ENCODE results near the gene ABCA9.
A peak's percentile ranks its signal among the peaks of the same experiment; 100 is the strongest.
"Not testable (repeated sequence)": the region's sequence is repeated elsewhere in the genome, so short reads cannot be mapped to it uniquely, and the experiment has no call there.

ABCA9 gene, protein sequence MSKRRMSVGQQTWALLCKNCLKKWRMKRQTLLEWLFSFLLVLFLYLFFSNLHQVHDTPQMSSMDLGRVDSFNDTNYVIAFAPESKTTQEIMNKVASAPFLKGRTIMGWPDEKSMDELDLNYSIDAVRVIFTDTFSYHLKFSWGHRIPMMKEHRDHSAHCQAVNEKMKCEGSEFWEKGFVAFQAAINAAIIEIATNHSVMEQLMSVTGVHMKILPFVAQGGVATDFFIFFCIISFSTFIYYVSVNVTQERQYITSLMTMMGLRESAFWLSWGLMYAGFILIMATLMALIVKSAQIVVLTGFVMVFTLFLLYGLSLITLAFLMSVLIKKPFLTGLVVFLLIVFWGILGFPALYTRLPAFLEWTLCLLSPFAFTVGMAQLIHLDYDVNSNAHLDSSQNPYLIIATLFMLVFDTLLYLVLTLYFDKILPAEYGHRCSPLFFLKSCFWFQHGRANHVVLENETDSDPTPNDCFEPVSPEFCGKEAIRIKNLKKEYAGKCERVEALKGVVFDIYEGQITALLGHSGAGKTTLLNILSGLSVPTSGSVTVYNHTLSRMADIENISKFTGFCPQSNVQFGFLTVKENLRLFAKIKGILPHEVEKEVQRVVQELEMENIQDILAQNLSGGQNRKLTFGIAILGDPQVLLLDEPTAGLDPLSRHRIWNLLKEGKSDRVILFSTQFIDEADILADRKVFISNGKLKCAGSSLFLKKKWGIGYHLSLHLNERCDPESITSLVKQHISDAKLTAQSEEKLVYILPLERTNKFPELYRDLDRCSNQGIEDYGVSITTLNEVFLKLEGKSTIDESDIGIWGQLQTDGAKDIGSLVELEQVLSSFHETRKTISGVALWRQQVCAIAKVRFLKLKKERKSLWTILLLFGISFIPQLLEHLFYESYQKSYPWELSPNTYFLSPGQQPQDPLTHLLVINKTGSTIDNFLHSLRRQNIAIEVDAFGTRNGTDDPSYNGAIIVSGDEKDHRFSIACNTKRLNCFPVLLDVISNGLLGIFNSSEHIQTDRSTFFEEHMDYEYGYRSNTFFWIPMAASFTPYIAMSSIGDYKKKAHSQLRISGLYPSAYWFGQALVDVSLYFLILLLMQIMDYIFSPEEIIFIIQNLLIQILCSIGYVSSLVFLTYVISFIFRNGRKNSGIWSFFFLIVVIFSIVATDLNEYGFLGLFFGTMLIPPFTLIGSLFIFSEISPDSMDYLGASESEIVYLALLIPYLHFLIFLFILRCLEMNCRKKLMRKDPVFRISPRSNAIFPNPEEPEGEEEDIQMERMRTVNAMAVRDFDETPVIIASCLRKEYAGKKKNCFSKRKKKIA (N-terminal part only)

DNA sequence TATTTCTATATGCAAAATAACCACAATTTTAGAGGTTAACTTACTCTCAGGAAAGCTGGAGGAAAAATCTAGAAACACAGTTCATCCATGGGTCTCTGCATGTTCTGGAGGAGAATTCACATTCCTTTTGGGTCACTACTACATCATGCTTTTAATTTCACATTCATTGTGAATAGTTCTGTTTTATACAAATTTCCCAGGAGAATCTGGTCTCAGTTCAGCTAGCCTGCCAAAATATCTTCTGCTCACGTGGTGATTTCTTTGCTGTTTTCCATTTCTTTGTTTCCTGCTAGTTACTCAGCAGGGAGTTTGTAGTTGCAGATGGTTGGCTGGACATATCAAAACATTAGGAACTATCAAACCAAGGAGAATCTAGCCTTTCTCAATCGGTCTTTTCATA is at the start of gene ABCA9:
TSS of gene ABCA9 (minus strand) at position 106 of the 400 bp plus-strand sequence. CDS start 9,801 bp downstream, outside the sequence.
- peak; percentile 63 for DNase-seq

DNA sequence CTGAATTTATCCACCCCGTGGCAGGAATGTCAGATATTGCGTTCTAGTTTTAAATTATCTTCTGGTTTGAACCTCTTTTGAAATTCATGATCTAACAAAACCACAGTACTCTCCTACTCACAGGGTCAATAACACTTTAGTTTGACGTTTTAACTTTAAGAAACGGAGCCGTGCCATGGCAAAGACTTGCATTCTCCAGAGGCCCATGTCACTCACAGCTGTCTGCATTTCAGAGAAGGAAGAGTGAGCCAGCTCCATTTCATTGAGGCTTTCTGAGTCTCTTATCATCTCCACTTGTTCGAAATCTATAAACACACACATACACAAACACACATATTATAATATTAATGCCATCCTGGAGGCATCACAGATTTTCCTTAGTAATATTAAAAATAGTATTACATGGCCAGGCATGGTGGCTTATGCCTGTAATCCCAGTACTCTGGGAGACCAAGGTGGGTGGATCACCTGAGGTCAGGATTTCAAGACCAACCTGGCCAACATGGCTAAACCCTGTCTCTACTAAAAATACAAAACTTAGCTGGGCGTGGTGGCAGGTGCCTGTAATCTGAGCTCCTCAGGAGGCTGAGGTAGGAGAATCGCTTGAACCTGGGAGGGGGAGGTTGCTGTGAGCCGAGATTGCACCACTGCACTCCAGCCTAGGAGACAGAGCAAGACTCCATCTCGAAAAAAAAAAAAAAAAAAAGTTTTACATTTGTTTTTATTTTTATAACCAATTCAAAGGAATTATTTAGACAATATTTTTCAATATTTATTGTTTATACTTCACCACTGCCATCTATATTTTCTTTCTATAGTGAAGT is 45.4 kb upstream of the ABCA9 start:
- no peak for DNase-seq

DNA sequence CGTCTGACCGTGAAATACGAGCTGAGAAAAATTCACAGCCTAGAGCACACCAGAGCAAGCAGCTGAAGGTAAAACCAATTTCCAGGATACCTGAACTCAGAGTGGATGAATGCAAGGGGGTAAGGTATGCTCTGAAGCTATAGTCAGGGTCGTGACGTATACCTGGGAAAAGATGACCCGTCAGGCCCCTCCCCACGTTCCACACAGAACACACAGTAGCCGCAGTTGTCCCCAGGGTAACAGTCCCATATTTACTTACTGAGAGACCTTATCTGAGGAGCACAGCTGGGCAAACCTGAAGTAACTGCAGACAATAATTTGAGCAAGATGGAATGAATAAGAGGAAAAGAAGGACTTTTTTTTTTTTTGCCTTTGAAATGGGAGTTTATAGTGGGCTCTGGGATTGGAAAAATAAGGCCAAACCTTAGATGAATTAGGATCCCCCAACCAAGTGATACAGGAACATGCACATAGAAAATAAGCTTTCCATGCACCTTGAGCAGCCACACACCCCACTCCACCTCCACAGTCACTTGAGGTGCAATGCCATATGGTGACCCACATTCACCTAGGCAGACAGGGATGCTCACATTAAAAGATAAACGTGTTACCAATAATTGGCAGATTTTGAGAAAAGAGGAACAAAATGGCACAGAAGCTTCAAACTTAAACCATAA is 43.0 kb upstream of the ABCA9 start:
- no peak for DNase-seq

DNA sequence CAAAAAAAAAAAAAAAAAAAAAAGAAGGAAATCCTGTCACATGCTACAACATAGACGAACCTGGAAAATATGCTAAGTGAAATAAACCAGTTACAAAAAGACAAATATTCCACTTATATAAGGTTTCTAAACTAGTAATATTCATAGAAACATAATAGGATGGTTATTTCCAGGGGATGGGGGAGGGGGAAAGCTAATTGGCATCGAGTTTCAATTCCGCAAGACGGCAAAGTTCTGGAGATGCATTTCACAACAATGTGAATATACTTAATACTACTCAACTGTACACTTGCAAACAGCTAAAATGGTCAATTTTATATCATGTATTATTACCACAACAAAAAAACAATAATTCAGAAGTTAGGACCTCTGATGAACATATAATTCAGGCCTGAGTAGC is 37.9 kb upstream of the ABCA9 start:
- peak; percentile 49 for DNase-seq

DNA sequence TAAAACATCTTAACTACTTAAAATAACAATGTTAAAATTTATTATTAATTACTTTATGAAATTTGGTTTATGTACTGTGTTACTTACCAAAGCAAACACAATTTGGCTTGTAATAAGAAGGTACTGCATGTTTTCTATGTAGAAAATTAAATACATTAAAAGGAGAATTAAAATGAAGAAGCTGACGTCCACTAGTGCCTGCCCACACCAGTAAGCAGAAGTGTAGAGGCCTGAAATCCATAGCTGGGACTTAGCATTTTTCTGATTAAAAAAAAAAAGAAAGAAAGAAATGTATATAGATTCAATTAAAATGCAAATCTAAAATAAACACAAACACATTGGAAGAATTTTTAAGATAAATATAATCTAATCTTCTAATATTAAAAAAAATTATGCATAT is 35.8 kb upstream of the ABCA9 start:
- DNase-seq: no peak

DNA sequence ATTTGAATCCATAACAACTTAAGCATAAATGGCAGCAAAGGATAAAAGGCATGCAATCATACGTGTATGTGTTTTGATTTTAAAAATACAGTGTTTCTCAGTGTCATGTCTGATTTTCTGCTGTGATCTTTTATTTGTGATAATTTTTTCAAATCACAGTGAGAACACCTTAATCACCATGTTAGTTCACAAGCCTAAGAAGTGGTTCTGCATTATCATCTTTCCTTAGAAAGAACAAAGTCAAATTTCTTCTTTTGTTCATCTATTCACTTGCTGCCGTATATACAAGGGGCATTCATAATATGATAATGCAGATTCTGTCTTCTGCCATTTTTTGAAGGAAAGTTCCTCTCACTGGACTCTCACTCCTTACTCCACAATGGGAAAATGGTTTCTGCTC is 33.3 kb upstream of the ABCA9 start:
- no peak for DNase-seq

DNA sequence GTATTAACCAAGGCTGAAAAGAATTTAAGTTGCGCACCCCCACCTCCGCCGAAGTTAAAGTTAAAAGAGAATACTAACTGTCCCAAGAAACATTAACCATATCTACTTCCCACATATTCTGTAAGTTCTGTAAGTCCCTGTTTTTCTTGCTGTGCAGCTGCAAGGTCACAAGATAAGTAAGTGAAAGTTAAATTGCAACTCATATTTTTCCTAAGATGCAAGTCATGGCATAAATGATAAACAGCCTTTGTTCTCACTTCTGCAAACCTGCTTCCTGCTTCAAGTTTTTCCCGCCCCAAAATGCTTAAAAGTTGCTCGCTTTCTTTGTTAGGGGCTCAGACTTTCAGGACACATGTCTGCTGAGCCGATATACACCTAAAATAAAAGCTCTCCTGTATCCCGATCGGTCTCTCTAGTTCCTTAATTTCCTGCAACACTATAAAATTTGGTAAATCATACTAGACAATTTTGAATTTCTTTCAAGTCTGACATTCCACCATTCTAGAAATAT is 32.6 kb upstream of the ABCA9 start:
- DNase-seq: peak; percentile 81

DNA sequence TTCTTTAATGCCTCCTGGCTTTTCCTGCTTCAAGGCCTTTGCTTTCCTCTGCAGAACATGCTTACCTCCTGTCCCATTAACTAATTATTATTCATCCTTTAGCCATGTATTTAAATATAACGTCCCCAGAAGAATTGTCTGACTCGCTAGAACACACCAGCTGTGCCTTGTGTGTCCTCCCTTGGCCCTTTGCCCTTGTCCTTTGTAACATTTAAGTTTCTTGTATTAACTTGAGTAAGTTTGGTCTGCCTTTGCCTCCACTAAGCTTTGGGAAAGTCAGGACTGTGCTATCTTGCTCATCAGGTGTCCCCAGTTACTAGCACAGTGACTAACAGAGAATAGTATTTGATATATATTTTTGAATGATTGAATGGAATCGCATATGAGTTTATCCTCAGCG is 29.6 kb upstream of the ABCA9 start:
- no peak for DNase-seq

DNA sequence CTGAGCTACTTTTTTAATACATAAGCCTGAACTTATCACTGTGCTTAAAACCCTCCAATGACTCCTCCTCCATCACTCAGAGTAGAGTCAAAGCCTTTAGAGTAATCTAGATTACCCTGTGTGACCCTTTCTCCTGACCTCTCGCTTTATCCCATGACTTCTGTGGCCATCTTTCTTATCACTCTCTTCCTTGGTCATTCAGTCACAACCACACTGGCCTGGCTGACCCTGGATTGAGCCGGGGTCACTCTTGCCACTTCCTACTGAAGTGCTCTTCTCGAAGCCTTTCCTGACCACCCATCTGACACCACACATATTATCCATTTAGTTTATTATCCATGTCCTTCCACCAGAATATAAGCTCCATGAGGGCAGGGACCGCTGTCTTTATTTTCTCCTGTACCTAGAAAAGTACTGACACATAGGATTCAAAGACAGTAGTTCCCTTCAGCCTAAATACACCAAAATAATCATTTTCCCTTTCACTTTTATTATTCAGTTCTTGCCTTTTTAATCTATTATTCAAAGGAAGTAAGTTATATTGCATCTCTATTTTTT is 28.0 kb upstream of the ABCA9 start:
- no peak for DNase-seq

DNA sequence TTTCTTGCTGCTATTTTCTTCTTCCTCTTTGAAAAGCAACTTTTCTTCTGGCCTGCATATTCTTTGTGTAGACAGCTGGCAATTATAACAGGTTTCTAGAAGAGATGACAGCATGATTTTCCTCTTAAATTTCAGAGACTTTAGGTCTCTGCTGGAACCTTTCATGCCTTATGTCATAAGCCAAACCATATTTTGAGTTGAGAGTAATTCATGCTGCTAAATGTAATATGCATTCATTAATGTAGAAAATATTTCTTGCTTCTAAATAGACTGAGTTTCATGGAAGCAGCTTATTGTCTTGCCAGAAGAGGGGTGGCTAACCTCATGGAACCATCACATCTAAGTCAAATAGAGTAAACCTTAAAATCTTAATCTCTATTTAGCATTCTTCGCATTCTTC is 25.9 kb upstream of the ABCA9 start:
- no peak for DNase-seq

DNA sequence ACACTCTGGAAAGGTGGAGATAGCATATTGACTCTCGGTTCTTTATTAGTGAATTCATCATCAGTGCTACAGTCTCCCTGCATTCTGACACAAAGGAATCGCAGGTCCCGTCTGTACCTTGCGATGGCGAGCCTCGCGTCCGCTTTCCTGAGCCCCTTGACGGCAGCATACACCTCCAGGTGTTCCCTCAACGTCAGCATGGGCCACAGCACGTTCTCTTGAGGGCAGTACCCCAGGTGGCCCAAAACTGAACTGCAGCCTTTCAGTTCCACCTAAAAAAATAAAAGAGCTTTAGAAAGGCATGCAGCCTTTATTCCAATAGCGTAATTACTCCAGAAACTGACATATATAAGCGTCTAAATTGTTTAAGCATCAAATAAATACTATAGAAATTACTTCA is 24.2 kb upstream of the ABCA9 start:
- no peak for DNase-seq

DNA sequence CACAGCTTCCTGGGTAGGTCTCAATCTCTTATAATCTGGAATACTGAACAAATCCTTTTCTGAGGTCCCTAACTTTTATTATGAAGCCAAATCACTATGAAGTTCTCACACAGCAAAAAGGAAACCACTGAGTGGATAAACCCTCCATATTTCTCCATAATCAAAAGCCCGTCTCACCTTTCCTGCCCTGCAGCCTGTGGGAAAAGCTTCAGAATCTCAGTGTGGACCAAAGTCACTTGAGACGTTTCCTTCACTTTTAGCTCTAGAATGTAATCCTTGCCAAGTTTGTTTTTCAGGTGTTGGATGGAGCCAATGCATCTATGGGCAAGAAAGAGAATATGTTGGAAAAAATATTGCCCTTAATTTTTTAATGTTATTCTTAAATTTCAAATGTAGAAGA is 22.0 kb upstream of the ABCA9 start:
- DNase-seq: no peak

DNA sequence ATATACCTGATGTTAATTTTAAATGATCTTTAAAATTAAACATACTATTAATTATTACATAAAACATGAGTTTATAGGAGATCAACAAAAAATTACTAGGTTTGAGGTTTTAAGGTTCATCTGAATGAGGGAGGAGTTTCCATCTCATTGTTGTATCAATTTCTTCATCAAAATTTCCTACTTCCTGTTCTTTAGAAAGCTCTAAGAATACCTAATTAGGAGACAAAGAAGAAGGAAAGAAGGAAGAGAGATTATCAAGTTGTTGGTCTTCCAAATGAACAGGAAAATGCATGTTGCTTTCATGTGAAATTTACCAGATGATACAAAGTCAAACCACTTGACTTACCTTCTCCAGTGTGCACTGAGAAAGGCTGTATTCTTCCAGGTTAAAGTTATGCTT is 18.1 kb upstream of the ABCA9 start:
- no peak for DNase-seq

DNA sequence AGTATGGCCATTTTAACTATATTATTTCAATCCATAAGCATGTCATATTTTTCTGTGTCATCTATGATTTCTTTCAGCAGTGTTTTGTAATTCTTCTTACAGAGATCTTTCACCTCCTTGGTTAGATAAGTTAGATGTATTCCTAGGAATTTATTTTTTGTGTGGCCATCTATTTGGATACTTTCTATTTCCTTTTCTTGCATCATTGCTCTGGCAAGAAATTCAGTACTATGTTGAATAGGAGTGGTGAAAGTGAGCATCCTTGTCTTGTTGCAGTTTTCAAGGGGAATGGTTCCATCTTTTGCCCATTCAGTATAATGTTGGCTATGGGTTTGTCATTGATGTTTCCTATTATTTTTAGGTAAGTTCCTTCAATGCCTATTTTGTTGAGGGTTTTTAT is 15.1 kb upstream of the ABCA9 start:
- DNase-seq: no peak

DNA sequence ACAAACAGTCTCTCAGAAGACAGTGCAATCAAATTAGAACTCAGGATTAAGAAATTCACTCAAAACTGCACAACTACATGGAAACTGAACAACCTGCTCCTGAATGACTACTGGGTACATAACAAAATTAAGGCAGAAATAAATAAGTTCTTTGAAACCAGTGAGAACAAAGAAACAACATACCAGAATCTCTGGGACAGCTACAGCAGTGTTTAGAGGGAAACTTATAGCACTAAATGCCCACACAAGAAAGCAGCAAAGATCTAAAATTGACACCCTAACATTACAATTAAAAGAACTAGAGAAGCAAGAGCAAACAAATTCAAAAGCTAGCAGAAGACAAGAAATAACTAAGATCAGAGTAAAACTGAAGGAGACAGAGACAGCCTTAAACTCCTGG is 12.7 kb upstream of the ABCA9 start:
- not testable (repeated sequence) for DNase-seq

DNA sequence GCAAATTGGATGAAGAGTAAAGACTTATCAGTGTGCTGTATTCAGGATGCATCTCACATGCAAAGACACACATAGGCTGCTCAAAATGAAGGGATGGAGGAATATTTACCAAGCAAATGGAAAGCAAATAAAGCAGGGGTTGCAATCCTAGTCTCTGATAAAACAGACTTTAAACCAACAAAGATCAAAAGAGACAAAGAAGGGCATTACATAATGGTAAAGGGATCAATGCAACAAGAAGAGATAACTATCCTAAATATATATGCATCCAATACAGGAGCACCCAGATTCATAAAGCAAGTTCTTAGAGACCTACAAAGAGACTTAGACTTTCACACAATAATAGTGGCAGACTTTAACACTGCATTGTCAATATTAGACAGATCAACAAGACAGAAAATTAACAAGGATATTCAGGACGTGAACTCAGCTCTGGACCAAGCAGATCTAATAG is 12.1 kb upstream of the ABCA9 start:
- not testable (repeated sequence) for DNase-seq

DNA sequence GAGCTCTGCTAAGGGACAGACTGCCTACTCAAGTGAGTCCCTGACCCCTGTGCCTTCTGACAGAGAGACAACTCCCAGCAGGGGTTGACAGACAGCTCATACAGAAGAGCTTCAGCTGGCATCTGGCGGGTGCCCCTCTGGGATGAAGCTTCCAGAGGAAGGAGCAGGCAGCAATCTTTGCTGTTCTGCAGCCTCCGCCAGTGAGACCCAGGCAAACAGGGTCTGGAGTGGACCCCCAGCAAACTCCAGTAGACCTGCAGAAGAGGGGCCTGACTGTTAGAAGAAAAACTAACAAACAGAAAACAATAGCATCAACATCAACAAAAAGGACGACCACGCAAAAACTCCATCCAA is 10.5 kb upstream of the ABCA9 start:
- DNase-seq: not testable (repeated sequence)

DNA sequence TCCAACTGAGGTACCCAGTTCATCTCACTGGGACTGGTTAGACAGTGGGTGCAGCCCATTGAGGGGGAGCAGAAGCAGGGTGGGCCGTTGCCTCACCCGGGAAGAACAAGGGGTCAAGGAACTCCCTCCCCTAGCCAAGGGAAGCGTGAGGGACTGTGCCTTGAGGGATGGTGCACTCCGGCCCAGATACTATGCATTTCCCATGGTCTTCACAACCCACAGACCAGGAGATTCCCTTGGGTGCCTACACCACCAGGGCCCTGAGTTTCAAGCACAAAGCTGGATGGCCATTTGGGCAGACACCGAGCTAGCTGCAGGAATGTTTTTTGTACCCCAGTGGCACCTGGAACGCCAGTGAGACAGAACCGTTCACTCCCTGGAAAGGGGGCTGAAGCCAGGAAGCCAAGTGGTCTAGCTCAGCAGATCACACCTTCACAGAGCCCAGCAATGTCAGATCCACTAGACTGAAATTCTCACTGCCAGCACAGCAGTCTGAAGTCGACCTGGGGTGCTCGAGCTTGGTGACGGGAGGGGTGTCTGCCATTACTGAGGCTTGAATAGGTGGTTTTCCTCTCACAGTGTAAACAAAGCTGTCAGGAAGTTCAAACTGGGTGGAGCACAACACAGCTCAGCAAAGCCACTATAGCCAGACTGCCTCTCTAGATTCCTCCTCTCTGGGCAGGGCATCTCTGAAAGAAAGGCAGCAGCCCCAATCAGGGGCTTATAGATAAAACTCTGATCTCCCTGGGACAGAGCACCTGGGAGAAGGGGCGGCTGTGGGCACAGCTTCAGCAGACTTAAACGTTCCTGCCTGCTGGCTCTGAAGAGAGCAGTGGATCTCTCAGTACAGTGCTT is 9.9 kb upstream of the ABCA9 start:
- not testable (repeated sequence) for DNase-seq

DNA sequence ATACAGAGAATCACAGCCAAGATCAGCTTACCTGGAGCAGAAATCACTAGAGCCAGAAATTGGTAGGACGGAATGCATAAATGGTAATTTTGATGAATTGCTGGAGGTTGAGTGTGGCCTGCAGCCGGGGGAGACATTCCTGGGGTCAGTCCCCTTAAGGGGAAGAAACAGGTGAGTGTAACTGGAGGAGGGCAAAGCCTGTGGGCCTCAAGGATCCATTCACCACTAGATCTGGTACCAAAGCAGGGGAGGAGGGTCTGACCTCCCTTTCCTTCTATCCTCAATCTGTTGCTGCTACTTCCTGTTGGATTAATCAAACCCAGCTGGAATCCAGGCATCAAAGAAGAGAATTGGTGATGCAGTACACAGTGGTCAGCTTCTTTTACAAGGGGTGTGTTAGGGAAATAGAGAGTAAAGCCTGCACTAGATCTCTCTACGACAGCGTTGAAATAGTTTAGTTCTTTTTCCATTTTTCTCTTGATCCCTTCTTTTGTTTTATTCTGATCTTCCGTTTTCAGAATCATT is 8.6 kb upstream of the ABCA9 start:
- DNase-seq: no peak
